ENCODE results near the gene MTHFD2L.

- no peak for TF ChIP-seq CTCF (IDR thresholded peaks at IDR 0.05)
- no peak for TF ChIP-seq POLR2A (IDR thresholded peaks at IDR 0.05)
Measured at GRCh38 chr4:74344031-74344430, 186.1 kb downstream of the MTHFD2L start.
